GM19351 (cell line): Measurements from ENCODE around the gene ADSL.

Experiments used
- ATAC-seq: cut with Tn5 transposase; IDR thresholded peaks from one replicate; pipeline ENCODE4 v1.9.1; 2021; ENCODE audit warnings: mild to moderate bottlenecking, moderate library complexity; ENCODE audit not compliant: unreplicated experiment

The ADSL gene

DNA sequence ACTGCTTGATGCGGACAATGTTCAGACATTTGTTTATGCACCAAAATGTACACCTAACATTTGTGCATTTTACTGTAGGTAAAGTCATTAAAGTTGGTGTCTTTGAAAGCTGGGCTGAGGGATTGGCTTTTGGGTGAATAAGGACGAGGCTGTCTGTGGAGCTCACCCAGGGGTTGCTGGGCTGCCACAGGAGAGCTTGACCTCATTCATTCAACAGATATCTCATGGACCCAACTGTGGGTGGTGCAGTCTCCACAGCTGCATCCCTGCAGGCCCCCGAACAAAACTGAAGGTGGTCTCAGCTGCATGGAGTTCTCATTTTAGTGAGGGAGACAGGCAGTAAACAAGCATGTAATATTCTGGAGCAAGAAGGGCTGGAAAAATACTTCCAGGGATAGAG lies 56.8 kb downstream of the ADSL start:
- no peak for ATAC-seq

DNA sequence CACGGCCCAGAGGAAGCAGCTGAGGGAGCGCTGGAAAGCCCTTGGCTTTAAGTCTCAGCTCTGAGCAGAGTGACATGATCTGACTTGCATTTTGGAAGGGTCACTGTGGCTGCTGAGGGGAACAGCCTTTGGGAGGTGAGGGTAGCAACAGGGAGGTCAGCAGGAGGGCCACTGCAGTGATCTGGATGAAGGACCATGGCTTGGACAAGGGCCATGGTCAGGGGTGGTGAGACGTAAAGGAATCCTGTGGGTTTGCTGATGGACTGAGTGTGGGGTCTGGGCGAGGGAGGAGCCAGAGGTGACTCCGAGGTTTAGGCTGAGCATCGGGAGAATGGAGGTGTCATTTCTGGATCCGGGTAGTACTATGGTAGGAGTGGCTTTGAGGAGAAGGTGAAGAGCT lies 57.4 kb downstream of the ADSL start:
- no peak for ATAC-seq

DNA sequence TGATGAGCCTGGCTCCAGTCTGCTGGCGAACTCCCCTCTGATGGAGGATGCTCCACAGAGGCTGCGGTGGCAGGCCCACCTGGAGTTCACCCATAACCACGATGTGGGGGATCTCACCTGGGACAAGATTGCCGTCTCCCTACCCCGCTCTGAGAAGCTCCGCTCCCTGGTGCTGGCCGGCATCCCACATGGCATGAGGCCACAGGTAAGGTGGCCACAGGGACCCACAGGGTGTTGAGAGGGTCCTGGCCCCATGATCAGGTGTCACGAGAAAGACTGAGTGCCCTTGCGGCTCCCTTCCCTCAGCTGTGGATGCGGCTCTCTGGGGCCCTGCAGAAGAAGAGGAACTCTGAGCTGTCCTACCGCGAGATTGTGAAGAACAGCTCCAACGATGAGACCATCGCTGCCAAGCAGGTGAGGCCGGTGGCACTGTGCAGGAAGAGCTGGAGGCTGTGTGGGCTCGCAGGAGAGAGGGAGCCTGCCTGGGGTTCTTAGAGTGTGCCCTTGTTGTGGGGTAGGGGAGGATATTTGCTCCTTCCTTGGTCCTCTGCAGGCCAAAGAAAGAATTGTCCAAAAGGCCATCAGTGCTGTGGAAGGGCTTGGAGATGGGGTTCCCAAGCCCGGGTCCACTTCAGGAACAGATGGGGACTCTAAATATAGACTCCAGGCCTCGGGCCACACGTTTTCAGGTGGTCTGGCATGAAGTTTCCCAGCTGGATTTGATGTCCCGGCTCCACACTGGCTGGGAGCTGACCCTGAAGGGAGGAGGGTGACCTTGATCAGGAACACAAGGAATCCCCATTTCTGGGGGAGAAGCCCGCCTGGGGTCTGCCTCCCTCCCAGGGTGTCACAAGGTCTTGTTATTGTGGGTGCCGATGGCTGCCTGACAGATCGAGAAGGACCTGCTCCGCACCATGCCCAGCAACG lies 58.2 kb downstream of the ADSL start:
- no peak for ATAC-seq

DNA sequence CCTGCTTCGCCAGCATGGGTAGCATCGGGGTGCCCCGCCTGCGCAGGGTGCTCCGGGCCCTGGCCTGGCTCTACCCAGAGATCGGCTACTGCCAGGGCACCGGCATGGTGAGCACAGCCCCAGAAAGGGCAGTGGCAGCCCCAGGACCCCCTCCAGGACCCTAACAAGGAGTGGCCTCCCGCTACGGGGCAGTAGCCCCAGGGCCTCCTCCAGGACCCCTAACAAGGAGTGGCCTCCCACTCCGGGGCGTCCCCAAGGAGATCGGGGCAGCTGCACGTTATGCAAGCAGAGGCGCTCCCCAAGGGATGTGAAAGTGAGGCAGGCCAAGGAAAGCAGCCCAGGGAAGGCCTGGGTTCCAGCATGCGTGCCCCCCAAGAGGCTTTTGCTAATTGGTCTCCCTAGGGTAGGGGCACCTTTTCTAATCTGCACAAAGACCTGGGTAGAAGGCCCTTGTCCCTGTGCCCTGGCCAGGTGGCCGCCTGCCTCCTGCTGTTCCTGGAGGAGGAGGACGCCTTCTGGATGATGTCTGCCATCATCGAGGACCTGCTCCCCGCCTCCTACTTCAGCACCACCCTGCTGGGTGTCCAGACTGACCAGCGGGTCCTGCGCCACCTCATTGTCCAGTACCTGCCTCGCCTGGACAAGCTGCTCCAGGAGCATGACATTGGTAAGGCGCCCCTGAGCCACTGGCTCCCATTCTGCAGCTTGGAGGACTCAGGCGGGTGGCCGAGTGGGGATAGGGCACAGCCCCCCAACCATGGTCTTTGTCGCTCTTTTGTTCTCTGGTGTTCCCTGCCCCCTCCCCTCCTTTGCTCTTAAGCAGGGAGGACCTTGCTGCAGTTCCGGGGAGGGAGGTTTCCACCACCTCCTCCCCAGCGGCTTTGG lies 59.1 kb downstream of the ADSL start:
- no peak for ATAC-seq

DNA sequence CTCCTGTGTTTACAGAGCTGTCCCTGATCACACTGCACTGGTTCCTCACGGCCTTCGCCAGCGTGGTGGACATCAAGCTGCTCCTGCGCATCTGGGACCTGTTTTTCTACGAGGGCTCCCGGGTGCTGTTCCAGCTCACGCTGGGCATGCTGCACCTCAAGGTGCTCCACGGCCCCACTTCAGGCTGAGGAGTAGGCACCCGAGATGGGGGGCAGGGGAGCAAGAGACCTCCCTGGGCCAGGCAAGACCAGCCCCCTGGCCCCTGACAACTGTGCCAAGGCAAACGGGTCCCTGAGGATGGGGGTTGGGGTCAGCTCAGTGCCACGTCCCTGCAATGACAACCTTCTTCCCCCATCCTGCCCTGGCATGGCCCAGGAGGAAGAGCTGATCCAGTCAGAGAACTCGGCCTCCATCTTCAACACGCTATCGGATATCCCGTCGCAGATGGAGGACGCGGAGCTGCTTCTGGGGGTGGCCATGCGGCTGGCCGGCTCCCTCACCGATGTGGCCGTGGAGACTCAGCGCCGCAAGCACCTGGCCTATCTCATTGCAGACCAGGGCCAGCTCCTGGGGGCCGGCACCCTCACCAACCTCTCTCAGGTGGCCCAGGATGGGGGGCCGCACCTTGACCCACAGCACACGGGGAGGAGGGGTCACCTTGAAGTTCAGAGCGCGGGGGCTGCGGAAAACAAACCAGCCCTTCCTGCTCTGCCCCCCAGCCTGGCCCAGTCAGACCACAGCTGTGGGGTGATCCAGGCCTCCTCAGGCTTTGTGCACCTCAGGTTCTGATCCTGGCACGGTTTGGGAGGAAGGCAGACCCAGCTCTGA lies 60.0 kb downstream of the ADSL start:
- ATAC-seq, result no peak

DNA sequence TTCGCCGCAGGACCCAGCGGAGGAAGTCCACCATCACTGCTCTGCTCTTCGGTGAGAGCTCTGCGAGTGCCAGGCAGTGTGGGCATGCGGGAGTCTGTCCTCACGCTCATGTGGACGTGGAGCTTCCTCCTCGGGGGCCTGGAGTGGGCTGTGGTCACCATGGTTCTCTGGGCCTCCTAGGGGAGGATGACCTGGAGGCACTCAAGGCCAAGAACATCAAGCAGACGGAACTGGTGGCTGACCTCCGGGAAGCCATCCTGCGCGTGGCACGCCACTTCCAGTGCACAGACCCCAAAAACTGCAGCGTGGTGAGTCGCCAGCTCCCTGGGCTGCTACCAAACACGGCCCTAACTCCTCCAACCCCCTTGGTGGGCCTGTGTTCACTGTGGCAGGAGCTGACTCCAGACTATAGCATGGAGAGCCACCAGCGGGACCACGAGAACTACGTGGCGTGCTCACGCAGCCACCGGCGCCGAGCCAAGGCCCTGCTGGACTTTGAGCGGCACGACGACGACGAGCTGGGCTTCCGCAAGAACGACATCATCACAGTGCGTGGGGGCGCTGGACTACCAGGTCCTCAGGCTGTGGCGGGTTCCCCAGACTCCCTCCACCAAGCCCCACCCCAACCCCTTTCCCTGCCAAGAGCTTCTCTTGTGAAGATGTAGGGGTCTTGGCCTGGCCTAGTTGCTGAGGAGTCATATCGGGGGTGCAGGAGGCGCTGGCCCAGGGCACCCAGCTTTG lies 60.9 kb downstream of the ADSL start:
- ATAC-seq, result no peak

DNA sequence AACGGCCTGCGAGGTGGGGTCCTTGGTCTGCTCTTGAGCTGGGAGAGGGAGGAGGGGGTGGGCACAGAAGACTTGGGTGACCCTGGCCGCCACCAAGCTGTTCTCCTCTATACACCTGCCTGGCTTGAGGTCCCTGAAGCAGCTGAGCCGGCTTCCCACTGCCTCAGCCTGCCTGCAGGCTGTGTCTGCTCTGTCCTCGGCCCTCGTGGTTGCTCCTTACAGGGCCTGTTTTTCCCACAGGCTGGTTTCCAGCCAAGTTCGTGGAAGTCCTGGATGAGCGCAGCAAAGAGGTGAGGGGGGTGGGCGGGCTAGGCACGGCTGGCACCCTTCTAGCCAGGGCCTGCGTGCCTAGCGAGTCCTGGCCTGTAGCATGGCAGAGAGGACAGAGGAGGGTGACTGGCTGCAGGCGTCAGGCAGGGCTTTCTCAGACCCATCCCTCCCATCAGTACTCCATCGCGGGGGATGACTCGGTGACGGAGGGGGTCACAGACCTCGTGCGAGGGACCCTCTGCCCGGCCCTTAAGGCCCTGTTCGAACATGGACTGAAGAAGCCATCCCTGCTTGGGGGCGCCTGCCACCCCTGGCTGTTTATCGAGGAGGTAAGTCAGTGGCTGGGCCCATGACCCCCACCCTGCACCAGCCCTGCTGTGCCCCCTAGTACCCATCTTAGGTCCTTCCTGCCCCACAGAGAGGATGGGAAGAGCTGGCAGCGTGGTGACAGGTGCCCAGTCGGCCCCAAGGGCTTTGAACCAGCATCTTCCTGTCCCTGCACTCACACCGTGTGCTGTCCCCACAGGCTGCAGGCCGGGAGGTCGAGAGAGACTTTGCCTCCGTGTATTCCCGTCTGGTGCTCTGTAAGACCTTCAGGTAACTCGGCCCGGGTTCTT lies 61.8 kb downstream of the ADSL start:
- no peak for ATAC-seq

DNA sequence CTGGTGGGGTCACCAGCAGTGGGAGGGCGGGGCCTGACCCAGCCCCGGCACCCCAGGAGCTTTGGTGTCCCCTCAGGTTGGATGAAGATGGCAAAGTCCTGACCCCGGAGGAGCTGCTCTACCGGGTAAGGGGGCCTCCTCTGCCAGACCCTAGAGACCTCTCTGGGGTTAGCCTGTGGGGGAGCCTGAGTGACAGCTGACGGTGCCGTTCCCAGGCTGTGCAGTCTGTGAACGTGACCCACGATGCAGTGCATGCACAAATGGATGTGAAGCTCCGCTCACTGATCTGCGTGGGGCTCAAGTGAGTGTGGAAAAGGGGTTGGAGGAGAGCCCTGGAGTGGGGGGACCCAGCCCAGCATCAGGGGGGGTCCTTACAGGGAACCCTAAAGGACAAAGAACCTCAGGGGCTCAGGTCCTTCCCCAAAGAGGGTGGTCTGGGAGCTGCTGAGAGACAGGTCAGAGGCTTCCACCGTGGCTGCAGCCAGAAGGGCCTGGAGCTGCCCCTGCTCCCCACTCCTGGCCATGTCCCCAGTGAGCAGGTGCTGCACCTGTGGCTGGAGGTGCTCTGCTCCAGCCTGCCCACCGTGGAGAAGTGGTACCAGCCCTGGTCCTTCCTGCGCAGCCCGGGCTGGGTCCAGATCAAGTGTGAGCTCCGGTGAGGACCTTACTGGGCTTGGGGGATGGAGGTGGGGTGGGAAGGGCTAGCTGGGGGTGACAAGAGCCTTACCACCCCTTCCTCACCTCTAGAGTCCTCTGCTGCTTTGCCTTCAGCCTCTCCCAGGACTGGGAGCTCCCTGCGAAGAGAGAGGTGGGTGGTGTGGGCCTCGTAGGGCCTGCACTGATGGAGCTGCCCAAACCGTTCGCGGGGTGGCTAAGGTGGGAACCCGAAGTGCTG lies 62.7 kb downstream of the ADSL start:
- no peak for ATAC-seq

DNA sequence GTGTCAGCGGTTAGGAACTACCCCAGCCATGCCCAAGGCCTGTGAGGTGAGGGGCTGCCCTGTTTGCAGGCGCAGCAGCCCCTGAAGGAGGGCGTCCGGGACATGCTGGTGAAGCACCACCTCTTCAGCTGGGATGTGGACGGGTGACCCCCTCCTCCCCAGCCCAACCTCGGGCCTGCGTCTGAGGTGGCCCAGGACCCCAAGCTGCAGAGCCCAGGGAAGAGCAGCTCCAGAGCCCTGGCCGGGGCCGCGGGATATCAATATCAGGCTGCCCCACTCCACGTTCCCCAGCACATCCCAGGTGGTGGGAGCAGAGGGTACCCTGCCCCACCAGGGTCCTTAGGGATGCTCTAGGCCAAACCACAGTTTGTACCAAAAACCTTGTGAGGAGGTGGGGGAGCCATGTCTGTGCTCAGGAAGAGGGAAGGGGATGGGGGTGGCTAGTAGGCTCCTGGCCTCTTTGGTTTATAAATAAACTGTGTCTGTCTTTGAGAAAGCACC lies 63.4 kb downstream of the ADSL start:
- no peak for ATAC-seq

DNA sequence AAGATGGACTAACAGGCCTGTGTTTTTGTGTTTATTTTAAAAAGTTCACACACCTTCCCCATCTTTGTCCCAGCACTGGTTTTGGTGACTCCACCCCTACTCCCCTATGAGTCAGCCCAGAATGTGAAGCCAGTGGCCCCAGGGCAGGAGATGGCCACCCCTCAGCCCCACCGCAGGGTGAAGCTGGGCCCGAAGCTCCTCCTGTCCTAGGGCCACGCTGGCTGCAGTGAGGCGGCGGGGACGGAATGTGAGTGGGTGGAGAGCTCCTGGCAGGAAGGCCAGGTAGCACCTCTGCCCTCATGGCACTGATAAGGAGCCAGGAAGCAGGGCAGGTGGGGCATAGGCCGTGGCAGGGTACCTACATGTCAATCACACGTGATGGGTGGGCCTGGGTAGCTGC lies 64.0 kb downstream of the ADSL start:
- no peak for ATAC-seq

DNA sequence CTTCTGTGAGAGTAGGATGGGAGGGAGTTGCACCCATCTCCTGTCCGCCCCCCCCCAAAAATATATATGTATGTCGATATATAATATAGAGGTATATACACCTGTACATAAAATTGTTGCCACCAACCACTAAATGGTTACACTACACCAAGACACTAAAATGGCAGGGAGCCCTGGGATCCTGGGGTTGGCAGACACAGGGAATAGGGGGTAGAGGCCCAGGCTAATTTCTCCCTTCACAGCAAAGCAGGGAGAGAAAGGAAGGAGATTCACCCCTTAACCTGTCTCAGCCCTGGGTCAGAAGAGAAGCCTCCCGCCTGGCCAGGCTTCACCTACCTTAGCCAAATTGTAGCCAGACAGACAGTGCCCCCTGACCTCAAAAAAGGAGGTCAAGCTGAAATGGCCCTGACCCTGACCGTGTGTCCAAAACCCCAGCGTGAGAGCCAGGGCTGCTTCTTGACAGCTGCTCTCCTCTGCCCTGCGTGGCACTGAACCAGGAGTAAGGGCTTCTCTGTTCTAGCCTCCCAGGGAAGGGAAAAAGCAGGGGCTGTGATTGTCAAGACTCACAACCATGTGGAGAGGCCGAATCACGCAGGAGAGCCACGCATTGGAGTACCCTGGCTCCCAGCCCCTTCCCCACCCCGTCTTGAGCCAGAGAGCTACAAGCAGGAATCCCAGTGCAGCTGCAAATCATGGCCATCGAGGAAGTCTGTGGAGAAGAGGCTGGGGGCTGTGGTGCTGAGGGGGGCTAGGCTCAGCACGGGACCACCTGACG lies 64.6 kb downstream of the ADSL start:
- ATAC-seq, result no peak

DNA sequence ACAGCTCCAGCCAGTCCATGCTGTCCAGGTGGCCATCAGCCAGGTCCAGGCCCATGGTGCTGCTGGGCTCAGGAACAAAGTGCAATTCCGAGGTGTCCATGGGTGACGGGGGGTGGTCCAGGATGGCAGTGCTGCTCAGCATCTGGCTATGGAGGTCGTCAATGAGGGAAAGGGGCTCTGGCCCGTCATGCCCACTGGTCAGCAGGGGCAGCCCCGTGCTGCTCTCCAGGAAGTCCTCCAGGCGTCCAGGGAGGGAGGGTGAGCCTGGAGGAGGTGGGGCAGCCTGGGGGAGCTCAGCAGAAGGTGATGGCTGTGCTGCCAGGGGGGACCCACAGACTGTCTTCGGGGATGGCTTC lies 65.2 kb downstream of the ADSL start:
- ATAC-seq, result no peak

DNA sequence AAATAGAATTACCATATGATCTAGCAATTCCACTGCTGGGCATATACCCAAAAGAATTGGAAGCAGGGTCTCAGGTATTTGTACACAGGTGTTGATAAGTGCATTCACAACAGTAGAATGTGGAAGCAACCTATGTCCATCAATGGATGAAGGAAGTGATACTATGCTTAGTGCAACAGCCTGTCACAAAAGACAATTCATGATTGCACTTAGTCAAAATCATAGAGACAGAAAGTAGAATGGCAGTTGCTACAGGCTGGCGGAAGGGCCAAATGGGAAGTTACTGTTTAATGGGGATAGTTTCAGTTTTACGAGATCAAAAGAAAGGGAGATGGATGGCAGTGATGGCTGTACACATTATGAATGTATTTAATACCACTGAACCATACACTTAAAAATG lies 66.1 kb downstream of the ADSL start:
- peak; percentile 50 for ATAC-seq

DNA sequence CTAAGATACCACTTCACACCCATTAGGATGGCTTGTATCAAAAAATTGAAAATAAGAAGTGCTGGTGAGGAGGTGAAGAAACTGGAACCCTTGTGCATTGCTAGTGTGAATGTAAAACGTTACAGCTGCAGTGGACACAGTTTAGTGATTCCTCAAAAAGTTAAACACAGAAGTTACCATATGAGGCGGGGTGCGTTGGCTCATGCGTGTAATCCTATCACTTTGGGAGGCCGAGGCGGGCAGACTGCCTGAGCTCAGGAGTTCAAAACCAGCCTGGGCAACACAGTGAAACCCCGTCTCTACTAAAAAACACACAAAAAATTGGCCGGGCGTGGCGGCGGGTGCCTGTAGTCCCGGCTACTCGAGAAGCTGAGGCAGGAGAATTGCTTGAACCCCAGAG lies 67.6 kb downstream of the ADSL start:
- no peak for ATAC-seq

DNA sequence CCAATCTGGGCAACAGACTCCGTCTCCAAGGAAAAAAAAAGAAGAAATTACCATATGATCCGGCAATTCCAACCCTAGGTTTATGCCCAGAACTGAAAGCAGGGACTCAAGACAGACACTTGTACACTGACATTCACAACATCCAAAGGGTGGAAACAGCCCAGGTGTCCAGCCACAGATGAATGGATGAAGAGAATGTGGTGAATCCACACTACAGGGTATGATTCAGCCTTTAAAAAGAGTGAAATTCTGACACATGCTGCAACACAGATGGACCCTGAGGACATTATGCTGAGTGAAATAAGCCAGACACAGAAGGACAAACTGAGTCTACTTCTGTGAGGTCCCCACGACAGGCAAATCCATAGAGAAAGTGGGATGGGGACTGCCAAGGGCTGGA lies 68.0 kb downstream of the ADSL start:
- no peak for ATAC-seq

DNA sequence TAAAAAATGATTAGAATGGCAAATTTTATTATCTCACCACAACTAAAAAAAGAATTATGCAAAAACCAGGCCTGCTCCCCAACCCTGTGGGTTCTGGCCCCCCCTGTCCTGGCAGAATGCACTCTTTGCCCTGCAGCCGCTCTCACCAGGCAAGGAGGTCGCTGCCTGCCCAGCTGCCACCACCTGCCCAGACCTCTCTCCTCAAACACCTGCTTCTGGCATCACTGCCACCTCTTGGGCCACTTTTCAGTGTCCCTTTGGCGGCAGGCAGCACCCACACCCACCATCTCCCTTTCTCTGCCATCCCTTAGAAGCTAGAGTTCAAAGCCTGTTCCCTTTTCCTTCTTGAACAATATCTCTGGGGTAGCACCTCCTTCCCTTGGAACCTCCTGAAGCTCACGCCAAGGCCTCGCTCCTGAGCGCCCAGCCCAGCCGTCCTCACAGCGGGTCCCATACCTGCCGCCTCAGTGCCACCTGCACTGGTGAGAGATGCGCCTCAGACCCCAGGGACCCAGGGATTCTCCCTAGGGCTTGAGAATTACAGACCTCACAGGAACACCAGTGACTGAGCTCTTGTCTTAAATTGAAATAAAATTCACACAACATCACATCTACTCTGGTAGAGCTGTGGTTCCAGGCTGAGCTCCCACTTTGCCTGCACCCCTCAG lies 68.7 kb downstream of the ADSL start:
- no peak for ATAC-seq
